Ecto neural progenitor cell (in vitro differentiated cells): Measurements from ENCODE around the gene BRINP2.

Experiments used
- DNase-seq: peaks from one replicate; pipeline ENCODE4 v3.0.0-alpha.2; 2018; ENCODE audit warnings: low spot score

Gene BRINP2

GRCh38 chr1:177270863-177271262, 100.1 kb downstream of the BRINP2 start:
- DNase-seq = no peak

- no peak for DNase-seq
These were observed 102.4 kb downstream of the BRINP2 start for GRCh38 chr1:177273141-177273540.

DNA sequence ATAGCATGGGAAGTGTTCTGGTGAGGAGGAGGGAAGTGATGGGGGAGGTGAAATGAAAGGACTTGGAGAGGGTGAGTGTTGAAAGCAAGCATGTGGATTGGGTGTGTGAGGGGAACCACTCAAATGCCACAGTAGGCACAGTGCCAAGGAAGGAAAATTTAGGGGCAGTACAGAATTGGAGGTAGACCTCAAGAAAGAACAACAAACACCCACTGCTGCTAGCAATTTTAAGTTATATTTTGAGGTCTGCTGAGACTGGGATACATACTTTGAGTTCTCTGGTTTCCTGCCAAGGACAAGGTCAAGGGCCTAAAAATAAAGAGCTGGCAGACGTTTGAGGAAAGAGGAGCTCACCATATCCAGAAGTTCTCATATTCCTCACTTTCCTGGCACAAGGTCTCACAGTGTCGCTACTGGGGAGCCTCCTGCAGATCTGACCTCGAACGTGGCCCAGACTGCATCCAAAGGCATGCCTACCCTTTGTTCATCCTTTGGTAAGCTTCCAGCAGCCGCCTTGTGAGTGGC, 104.0 kb downstream of the BRINP2 start:
- DNase-seq = no peak

DNA sequence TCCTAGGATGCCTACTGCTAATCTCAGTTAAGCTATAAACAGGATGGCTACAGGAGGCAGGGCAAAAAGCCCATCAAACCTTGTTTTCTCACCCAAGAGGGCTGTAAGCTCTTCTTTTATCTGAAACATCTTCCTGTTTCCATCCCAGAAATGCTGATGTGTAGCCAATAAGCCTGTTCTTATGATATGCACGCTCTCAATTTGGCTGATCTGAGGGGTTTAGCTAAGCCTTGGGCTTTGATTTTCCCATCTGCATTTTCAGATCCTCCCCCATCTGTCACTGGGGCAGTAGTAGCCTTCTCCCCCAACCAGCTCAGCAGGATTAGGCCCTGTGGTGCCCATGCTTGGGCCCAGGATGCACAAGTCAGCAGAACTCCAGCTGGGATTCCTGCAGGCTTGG, 105.0 kb downstream of the BRINP2 start:
- no peak for DNase-seq

GRCh38 chr1:177278626-177279390, 108.0 kb downstream of the BRINP2 start:
- no peak for DNase-seq

- DNase-seq = no peak
These were observed 111.1 kb downstream of the BRINP2 start for GRCh38 chr1:177281901-177282300.

DNA sequence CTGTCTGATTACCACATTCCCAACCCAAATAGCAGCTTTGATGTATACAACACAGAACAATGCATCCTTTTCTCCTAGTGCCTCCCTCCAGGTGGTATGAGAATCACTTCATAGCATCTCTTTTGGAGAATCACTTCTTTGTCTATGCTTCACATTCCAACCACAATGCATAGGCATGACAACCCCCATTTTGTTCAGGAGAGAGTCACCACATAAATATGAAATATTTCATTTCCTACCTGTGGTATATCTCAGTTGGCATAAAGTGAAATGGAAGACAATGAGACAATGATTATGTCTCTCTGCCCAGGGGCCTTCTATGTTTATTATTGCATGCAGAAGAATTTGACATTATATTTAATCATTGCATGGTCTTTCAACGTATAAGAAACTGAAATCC, 112.2 kb downstream of the BRINP2 start:
- DNase-seq = no peak

DNA sequence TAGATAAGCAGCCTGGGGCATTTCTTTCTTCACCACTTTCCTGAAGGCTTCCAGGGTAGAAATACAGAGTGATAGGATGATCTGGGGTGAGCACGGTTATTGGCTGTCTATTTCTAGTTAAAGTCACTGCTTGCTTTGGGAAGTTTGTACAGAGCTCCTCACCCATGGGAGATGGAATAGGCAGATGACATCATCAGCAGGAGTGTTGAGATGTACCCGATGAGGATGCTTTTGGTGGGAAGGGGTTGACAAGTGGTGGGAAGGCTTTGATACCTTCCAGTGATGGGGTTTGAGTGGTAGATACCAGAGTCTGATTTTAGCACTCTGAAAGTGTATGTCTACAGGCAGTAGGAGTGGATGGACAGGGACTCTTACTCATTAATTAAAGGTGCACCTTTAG, 112.6 kb downstream of the BRINP2 start:
- no peak for DNase-seq

- no peak for DNase-seq
These were observed 115.6 kb downstream of the BRINP2 start for GRCh38 chr1:177286396-177286795.

DNA sequence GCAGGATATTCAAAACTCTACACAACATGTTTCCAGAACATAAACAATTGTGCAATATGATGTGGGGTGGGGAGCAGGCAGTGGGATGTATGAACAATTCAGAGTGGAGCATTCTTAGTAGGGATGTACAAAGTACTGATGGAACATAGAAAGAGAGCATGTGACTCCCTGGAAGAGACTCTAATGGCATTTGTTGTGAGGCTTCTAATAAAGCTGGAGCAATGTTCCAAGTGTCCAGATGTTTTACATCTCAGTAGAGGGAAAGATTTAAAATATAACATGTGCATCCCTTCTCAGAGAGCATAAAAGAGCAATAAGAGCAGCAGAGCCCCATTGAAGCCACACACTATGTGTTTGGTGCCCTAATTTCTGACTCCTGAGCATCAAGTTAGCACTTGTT, 116.5 kb downstream of the BRINP2 start:
- DNase-seq = no peak

DNA sequence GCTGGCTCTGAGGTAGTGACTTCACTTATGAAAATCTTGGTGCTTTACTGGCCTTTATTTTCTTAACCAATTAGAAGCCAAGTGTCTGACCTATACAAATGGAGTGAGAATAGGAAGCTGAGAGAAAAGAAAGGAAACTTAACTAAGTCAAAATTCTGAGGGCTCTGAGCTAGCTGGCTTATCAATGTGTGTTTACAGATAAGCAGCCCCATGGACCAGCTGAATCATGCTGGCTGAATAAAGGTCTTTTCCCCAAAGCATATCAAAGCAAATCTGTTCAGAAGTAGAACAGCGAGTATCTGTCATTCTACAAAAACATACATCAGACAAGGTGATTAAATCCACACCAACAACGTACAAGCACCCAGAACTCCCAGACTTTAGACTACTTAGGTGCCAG, 117.2 kb downstream of the BRINP2 start:
- DNase-seq = no peak

GRCh38 chr1:177289532-177289931, 118.8 kb downstream of the BRINP2 start:
- no peak for DNase-seq

DNA sequence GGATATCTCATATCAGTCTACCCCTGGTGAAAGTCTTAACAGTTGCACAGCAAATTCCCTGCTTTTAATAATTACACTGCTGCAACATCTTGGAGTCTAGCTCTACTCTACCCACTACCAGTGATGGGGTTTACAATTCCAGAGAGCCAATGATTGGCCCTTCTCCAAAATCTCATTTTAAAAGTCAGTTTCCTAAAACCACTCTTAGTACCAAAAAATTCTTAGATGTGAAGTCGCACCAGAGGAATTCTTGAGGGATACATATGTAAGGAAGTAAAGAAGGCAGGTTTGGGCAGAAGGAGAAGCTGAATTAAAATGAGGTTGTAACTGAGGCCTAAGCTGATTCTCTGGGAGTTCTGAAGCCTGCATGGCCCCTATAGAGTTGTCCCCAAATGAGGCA, 129.7 kb downstream of the BRINP2 start:
- no peak for DNase-seq

DNA sequence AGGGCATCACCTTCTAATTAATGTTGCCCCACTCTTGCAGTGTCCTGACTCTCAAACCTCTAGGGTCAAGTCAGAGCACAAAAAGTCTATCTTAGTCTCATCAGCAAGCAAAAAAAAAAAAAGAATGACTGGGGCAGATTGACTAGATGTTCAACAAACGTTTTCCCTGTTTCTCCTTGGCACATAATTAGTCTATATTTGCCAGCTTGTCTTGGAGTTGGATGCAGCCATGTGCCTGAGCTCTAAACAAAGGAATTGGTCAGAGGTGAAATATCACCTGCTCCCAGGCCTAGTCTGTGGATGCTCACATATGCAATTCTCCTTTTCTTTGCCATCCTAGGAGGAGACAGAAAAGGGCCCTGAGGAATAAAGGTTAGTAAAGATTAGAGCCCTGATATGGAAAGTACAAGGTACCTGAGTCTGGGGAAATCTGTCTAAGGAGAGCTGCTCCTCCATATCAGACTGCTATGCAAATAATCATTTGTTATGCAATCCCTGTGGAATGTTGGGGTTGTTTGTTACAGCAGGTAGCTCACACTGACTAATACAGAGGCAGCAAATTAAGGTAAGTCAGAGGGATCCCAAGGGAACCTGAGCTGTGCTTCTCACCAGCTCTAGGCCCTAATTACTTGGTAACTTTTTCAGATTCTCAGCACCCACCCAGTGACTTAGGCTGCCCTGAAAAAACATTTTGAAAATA, 130.8 kb downstream of the BRINP2 start:
- DNase-seq = no peak

GRCh38 chr1:177302357-177303044, 131.7 kb downstream of the BRINP2 start:
- no peak for DNase-seq

DNA sequence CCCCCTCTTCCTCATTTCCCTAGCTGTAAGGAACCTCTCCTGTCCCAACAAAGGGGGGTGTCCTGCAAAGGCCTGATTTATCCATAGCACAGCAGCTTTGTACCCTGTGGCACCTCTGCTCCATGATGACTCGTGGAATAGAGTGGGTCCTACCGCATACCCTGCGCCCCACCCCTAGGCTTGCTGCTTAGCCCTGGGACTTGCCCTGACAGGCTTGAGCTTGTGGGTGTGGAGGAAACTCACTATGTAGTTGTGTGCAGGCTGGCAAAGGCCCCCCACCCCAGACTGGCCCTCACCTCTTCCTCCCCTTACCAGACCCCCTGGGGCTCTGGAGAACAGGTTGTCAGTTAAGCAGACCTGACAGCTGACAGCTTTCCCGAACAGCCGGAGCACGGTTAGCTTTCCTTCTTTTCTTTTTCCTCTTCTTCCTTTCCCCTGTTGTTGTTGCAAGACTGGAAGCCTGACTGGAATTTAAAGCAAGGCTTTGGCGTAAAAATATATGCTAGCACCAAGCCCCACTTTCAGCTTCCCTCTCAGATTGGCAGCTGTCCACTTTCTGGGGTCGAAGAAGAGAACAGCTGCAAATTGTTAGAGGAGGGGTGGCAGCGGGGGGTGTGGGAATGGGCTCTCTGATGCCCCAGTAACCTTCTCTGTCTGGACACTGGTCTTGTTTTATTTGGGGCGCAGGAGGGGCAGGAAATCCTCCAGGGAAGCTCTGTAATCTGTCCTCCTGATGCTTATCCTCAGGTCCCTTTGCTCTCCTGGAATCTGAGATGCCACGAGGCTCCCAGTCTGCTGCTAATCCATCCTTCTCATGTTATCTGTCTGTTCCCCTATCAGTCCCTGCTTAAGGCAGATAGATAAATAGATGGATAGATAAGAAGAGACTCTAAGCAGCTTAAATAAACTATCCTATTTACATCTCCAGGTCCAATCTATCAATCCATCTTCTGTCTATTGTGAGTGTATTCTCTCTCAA, 134.6 kb downstream of the BRINP2 start:
- no peak for DNase-seq

DNA sequence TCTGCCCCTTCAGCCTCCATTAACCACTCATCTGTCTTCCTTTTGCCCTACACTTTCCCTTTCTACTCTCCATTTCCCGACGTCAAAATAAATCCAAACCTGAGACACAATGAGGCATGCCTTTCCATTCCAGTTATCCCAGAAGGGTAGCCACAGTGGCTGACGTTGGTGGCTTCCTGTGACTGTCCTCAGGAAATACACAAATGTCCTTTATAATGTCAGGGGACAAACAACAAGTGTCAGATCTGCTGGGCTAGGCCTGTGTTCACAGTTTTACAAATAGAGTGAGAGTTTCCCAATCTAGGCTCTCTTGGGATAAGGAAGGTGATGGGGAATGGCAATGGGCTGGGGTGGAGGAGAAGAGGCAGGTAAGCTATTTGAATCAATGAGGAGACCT, 135.3 kb downstream of the BRINP2 start:
- DNase-seq = no peak

GRCh38 chr1:177306981-177307380, 136.2 kb downstream of the BRINP2 start:
- no peak for DNase-seq

GRCh38 chr1:177307771-177308170, 137.0 kb downstream of the BRINP2 start:
- DNase-seq = no peak

DNA sequence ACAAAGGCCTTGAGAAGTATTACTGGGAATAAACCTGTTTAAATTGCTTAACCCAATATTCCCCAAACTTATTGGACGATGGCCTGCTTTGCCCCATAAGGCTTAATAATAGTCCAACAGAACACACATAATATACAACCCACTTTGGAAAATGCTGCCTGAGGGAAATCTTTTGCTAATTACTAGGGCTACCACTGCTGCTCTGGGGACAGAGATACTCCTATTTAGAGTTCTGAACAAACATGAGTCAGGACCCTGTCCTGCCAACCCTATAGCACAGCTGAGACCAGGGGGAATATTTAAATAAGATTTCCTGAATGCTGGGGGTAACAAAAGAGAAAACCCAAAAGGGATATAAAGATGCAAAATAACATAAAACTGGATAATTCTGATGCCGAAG, 139.1 kb downstream of the BRINP2 start:
- no peak for DNase-seq

DNA sequence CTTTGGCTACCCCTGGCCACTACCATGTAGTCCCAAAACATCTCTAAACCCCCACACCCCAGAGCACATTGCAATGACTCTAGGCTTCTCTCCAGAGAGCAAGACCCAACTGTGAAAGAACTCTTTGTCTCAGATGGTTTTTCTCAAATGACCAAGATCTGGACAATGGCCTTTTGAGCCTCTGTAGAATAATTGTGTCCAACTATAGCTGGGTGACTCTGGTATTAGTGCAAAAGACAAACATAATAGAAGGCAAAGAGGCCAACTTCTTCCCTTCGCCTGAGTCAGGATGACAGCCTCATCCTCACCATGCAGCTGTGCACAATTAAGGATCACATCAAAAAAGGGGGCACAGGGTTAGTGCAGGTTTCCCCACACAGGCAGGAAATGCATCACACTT, 139.6 kb downstream of the BRINP2 start:
- DNase-seq = no peak

DNA sequence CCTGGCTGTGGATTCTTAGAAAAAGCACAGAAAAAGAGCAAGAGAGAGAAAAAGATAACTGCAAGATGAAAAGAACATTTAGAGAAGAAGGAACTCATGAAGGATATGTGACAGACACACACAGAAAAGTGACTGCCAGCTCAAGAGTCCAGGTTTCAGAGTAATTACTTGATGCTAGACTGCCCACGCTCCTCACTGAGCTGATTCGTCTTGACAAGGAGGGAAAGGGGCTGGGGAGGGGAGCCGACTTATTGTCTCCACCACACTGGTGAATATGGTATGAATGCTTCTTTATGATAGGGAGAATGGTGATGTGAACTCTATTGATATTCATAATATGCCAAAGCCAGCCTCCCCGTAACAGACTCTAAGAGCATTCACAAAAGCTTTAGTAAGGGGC, 140.4 kb downstream of the BRINP2 start:
- no peak for DNase-seq
